ENCODE measurements around the gene OPCML.

GRCh38 chr11:133180201-133180600 is 352.1 kb downstream of the OPCML start:
- TF ChIP-seq ARNTL (CRISPR knock-in tag; IDR thresholded peaks at IDR 0.05; ENCODE audit: borderline replicate concordance, low read depth) (no peak), ZFP3 (CRISPR knock-in tag; IDR thresholded peaks at IDR 0.05) (no peak), CREB5 (CRISPR knock-in tag; IDR thresholded peaks at IDR 0.05; ENCODE audit: low read depth) (no peak), CSDC2 (CRISPR knock-in tag; IDR thresholded peaks at IDR 0.05) (no peak), CSRNP3 (CRISPR knock-in tag; IDR thresholded peaks at IDR 0.05) (no peak), ZNF8 (CRISPR knock-in tag; IDR thresholded peaks at IDR 0.05) (no peak)

Data from SK-N-SH treated with all-trans-retinoic acid at 6 μM for 48 hours (cell line).